Right lobe of liver (tissue), 4 donors: Measurements from ENCODE around the gene ADSS2.

Experiments
- CTCF ChIP-seq, 4 donors: fragments of 200-600 bp in 3 of 4; fragments of 450-650 bp in 1 of 4; IDR thresholded peaks; one replicate each; pipeline versions ENCODE4 v1.5.1 to v1.8.0; 2016 to 2022; ENCODE audit warnings: antibody characterized with exemption in 4 of 4, mild to moderate bottlenecking in 2 of 4
- POLR2A ChIP-seq: fragments of 450-650 bp; IDR thresholded peaks from one replicate; pipeline ENCODE4 v1.6.1; 2017; ENCODE audit warnings: antibody characterized with exemption, mild to moderate bottlenecking
- donor health status: DM: no; HTN: no; CAD: no.
- donor health status: DM: no; HTN: no; CAD: no.
- donor health status: DM: no; HTN: yes; CAD: no.

GRCh38 chr1:244435562-244436205 lies 16.0 kb downstream of the ADSS2 start:
- no peak for TF ChIP-seq CTCF (IDR thresholded peaks at IDR 0.05)
- TF ChIP-seq POLR2A = no peak
